Esophagus mucosa (tissue), 1 donor: Measurements from ENCODE around the gene CAMK2D. TPM values are rescaled to one million over a fixed set of nuclear protein-coding genes. Genes with fewer than 3 reads are reported as not detected.

Experiments used
- ATAC-seq: fragments of 200-7000 bp; cut with Tn5 transposase; one replicate; pipeline ENCODE4 v1.9.1; 2020
- total RNA-seq: library from RNA; stranded (reverse); gene quantifications from one replicate; pipeline ENCODE4 v1.2.4, GENCODE V29; 2023
- donor health status: DM: yes; HTN: yes; CAD: no.

CAMK2D gene
- total RNA-seq, 1 donor from 2014 or later: 48.9 TPM

GRCh38 chr4:113437129-113437528 lies 324.4 kb downstream of the CAMK2D start:
- ATAC-seq: no peak

GRCh38 chr4:113436360-113436759 lies 325.2 kb downstream of the CAMK2D start:
- ATAC-seq: no peak

- peak; percentile 91 for ATAC-seq
Measured at GRCh38 chr4:113435893-113436292, 325.6 kb downstream of the CAMK2D start.

- no peak for ATAC-seq
Measured at GRCh38 chr4:113434247-113434587, 327.3 kb downstream of the CAMK2D start.

- no peak for ATAC-seq
Measured at GRCh38 chr4:113433536-113434246, 327.8 kb downstream of the CAMK2D start.

GRCh38 chr4:113433116-113433515 lies 328.4 kb downstream of the CAMK2D start:
- ATAC-seq: no peak

GRCh38 chr4:113423631-113424030 lies 337.9 kb downstream of the CAMK2D start:
- ATAC-seq: no peak

GRCh38 chr4:113420938-113421337 lies 340.6 kb downstream of the CAMK2D start:
- ATAC-seq: no peak

GRCh38 chr4:113419631-113420030 lies 341.9 kb downstream of the CAMK2D start:
- no peak for ATAC-seq

GRCh38 chr4:113411496-113411938 lies 350.0 kb downstream of the CAMK2D start:
- ATAC-seq: peak; percentile 32

- ATAC-seq: no peak
Measured at GRCh38 chr4:113410686-113411085, 350.9 kb downstream of the CAMK2D start.

GRCh38 chr4:113409181-113409580 lies 352.4 kb downstream of the CAMK2D start:
- ATAC-seq: no peak

GRCh38 chr4:113407409-113407808 lies 354.1 kb downstream of the CAMK2D start:
- ATAC-seq: no peak

- ATAC-seq: peak; percentile 35
Measured at GRCh38 chr4:113406723-113407016, 354.9 kb downstream of the CAMK2D start.

GRCh38 chr4:113405874-113406722 lies 355.4 kb downstream of the CAMK2D start:
- no peak for ATAC-seq

- ATAC-seq: no peak
Measured at GRCh38 chr4:113404841-113405240, 356.7 kb downstream of the CAMK2D start.

GRCh38 chr4:113404167-113404571 lies 357.4 kb downstream of the CAMK2D start:
- no peak for ATAC-seq

Other genes starting within 250 kb of the CAMK2D start
- 6.0 TPM for gene ARSJ, start 217.9 kb upstream of the CAMK2D start, total RNA-seq